Prostate gland (tissue), 2 donors: ENCODE data around the gene ZNRF3.

ENCODE experiments used
- POLR2AphosphoS5 ChIP-seq: sonication (generic); formaldehyde crosslinking; IDR thresholded peaks from one replicate; pipeline ENCODE4 v1.6.1; 2017; ENCODE audit warnings: antibody characterized with exemption
- TF ChIP-seq, protein P1 (sequence below), 4 experiments: fragments of 200-600 bp in 2 of 4; fragments of 450-650 bp in 2 of 4; sonication (generic) in 2 of 4; IDR thresholded peaks; 1 replicate in 3 of 4; 2 replicates in 1 of 4; pipeline ENCODE4 v1.5.1; 2016 to 2019; ENCODE audit warnings: antibody characterized with exemption in 4 of 4, mild to moderate bottlenecking in 2 of 4, moderate library complexity in 2 of 4

DNA sequence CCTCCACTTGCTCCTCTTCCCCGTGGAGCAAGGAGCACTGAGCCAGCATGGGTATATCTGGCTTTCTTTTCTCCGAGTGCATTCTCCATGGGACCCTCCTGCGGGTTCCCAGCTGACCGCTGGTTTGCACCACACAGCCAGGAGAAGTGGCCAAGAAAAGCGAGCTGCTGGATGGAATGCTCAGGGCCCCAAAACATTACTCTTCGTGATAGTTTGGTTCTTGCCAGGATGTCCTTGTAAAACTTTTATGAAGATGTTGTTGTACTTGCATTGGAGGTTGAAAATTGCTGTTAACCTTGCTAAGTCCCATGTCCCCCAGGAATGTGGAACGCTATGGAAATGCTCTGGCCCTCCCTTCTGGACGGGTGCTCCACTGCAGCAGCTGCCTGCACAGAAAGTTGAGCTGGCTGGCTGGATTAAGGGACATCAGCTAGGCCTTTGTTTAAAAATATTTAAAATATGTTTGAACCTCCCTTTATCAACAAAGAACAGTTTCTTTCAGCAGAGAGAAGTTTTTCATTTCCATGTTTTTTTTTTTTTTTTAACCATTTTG, 68.7 kb downstream of the ZNRF3 start:
- TF ChIP-seq POLR2AphosphoS5: peak; percentile 91
- TF ChIP-seq, protein P1, sequence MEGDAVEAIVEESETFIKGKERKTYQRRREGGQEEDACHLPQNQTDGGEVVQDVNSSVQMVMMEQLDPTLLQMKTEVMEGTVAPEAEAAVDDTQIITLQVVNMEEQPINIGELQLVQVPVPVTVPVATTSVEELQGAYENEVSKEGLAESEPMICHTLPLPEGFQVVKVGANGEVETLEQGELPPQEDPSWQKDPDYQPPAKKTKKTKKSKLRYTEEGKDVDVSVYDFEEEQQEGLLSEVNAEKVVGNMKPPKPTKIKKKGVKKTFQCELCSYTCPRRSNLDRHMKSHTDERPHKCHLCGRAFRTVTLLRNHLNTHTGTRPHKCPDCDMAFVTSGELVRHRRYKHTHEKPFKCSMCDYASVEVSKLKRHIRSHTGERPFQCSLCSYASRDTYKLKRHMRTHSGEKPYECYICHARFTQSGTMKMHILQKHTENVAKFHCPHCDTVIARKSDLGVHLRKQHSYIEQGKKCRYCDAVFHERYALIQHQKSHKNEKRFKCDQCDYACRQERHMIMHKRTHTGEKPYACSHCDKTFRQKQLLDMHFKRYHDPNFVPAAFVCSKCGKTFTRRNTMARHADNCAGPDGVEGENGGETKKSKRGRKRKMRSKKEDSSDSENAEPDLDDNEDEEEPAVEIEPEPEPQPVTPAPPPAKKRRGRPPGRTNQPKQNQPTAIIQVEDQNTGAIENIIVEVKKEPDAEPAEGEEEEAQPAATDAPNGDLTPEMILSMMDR (IDR thresholded peaks at IDR 0.05): peak in 3 of 4 experiments; percentile 40 to 65 (median 46)
